ENCODE measurements around the gene ATL2.

DNA sequence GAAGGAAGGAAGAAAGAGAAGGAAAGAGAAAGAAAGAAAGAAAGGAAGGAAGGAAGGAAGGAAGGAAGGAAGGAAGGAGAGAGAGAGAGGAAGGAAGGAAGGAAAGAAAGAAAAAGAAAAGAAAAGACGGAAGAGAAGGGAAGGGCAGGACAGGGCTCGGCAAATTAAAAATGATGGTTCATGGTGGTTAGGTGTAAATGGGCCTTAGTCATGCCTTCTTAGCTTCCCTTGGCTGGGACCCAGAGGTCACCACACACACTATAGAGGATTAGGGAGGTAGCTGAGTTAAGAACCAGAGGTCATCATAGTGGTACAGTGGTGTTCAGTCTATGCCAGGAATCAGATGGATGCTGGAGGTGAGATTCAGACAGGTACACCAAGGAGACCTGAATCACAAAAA lies 9.3 kb upstream of the ATL2 start:
- TF ChIP-seq POLR2AphosphoS5 (IDR thresholded peaks at IDR 0.05), result no peak
- TF ChIP-seq, protein P1, sequence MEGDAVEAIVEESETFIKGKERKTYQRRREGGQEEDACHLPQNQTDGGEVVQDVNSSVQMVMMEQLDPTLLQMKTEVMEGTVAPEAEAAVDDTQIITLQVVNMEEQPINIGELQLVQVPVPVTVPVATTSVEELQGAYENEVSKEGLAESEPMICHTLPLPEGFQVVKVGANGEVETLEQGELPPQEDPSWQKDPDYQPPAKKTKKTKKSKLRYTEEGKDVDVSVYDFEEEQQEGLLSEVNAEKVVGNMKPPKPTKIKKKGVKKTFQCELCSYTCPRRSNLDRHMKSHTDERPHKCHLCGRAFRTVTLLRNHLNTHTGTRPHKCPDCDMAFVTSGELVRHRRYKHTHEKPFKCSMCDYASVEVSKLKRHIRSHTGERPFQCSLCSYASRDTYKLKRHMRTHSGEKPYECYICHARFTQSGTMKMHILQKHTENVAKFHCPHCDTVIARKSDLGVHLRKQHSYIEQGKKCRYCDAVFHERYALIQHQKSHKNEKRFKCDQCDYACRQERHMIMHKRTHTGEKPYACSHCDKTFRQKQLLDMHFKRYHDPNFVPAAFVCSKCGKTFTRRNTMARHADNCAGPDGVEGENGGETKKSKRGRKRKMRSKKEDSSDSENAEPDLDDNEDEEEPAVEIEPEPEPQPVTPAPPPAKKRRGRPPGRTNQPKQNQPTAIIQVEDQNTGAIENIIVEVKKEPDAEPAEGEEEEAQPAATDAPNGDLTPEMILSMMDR (IDR thresholded peaks at IDR 0.05), result no peak

Data from prostate gland (tissue), 2 donors.